Activated naive CD8-positive, alpha-beta T cell treated with anti-CD3 and anti-CD28 coated beads, Interleukin-2, amount 10 ng/mL, durations not matched to agents 7 days and 5 days (primary cell): ENCODE data around the gene RGMA. TPM values are rescaled to one million over a fixed set of nuclear protein-coding genes. Genes with fewer than 3 reads are reported as not detected.
"Not testable (repeated sequence)": the region's sequence is repeated elsewhere in the genome, so short reads cannot be mapped to it uniquely, and the experiment has no call there.

ENCODE experiments used
- ATAC-seq: fragments of 150-1000 bp; cut with Tn5 transposase; one replicate; pipeline ENCODE4 v1.10.0; 2021; ENCODE audit warnings: low read depth, moderate library complexity
- POLR2A ChIA-PET: fragments of 350-600 bp; sonication (Branson Sonifier 250); formaldehyde crosslinking; loops from one replicate; lab custom pipeline; 2021; ENCODE audit warnings: antibody characterized with exemption; lab: Charles Lee
- DNase-seq: peaks from one replicate; pipeline ENCODE4 v3.0.0; 2021
- H3K27ac Mint-ChIP-seq: one replicate; pipeline ENCODE4 v1.8.0; 2022; ENCODE audit warnings: mild to moderate bottlenecking, mixed read lengths
- H3K27me3 Mint-ChIP-seq: one replicate; pipeline ENCODE4 v1.8.0; 2022; ENCODE audit warnings: mild to moderate bottlenecking, moderate library complexity, mixed read lengths
- H3K36me3 Mint-ChIP-seq: one replicate; pipeline ENCODE4 v1.8.0; 2021; ENCODE audit warnings: mild to moderate bottlenecking, mixed read lengths
- H3K4me1 Mint-ChIP-seq: one replicate; pipeline ENCODE4 v1.8.0; 2021; ENCODE audit warnings: mixed read lengths
- H3K4me3 Mint-ChIP-seq: one replicate; pipeline ENCODE4 v1.8.0; 2022; ENCODE audit warnings: mild to moderate bottlenecking, moderate library complexity, mixed read lengths
- H3K9me3 Mint-ChIP-seq: one replicate; pipeline ENCODE4 v1.8.0; 2021; ENCODE audit warnings: mixed read lengths
- total RNA-seq, 2 experiments: library from RNA; stranded (reverse); gene quantifications; one replicate each; pipeline ENCODE4 v1.2.3, GENCODE V29; 2021

The RGMA gene
- total RNA-seq, 2 experiments from 2014 or later, result 0.30 TPM; not detected in 1

GRCh38 chr15:93070132-93070531 is 18.9 kb downstream of the RGMA start:
- H3K36me3 Mint-ChIP-seq, result no peaks in the 10 kb centered on the region
- H3K27ac Mint-ChIP-seq, result no peak overlapping the region
- peaks cover 50% of the 10 kb centered on the region for H3K27me3 Mint-ChIP-seq
- ATAC-seq, result no peak
- H3K9me3 Mint-ChIP-seq, result no peaks in the 10 kb centered on the region
- H3K4me3 Mint-ChIP-seq, result no peak overlapping the region
- H3K4me1 Mint-ChIP-seq, result peaks cover 9% of the 10 kb centered on the region
- POLR2A ChIA-PET, result no interaction called here
- DNase-seq, result no peak

- Mint-ChIP-seq H3K4me1 (peaks cover 8% of the 10 kb centered on the region), H3K4me3 (no peak overlapping the region), H3K9me3 (no peaks in the 10 kb centered on the region), H3K27ac (no peak overlapping the region), H3K27me3 (peaks cover 44% of the 10 kb centered on the region), H3K36me3 (no peaks in the 10 kb centered on the region)
- DNase-seq (no peak), ATAC-seq (no peak)
- POLR2A ChIA-PET, result no interaction called here
Observed at GRCh38 chr15:93068581-93069199, 20.3 kb downstream of the RGMA start.

GRCh38 chr15:93067649-93068085 is 21.3 kb downstream of the RGMA start:
- H3K9me3 Mint-ChIP-seq, result no peaks in the 10 kb centered on the region
- H3K4me3 Mint-ChIP-seq, result no peak overlapping the region
- H3K4me1 Mint-ChIP-seq, result peaks cover 4% of the 10 kb centered on the region
- ATAC-seq, result no peak
- no peak overlapping the region for H3K27ac Mint-ChIP-seq
- POLR2A ChIA-PET, result interaction anchor here (0.6 kb wide), 1 partner anchor 909 kb away, joined by 4 read pairs; no protein-coding TSS in a partner anchor
- peaks cover 39% of the 10 kb centered on the region for H3K27me3 Mint-ChIP-seq
- DNase-seq, result no peak
- H3K36me3 Mint-ChIP-seq, result no peaks in the 10 kb centered on the region

- DNase-seq (no peak), ATAC-seq (no peak)
- Mint-ChIP-seq H3K4me1 (peaks cover 2% of the 10 kb centered on the region), H3K27me3 (peaks cover 36% of the 10 kb centered on the region), H3K9me3 (no peaks in the 10 kb centered on the region), H3K27ac (no peak overlapping the region), H3K4me3 (no peak overlapping the region), H3K36me3 (no peaks in the 10 kb centered on the region)
- POLR2A ChIA-PET, result interaction anchor here (0.6 kb wide), 1 partner anchor 908 kb away, joined by 4 read pairs; no protein-coding TSS in a partner anchor
Observed at GRCh38 chr15:93066834-93067648, 22.0 kb downstream of the RGMA start.

- peaks cover 28% of the 10 kb centered on the region for H3K27me3 Mint-ChIP-seq
Observed at GRCh38 chr15:93066224-93066681, 22.8 kb downstream of the RGMA start.

GRCh38 chr15:93065641-93066045 is 23.4 kb downstream of the RGMA start:
- Mint-ChIP-seq H3K36me3 (no peaks in the 10 kb centered on the region), H3K27ac (no peak overlapping the region), H3K4me3 (no peak overlapping the region), H3K4me1 (no peaks in the 10 kb centered on the region), H3K27me3 (peaks cover 22% of the 10 kb centered on the region), H3K9me3 (no peaks in the 10 kb centered on the region)
- DNase-seq, result no peak
- POLR2A ChIA-PET, result no interaction called here
- ATAC-seq, result no peak

More at GRCh38 chr15:93066224-93066681, 22.8 kb downstream of the RGMA start:
- H3K4me3 Mint-ChIP-seq, result no peak overlapping the region
- no peaks in the 10 kb centered on the region for H3K4me1 Mint-ChIP-seq
- no peak for ATAC-seq
- no peak overlapping the region for H3K27ac Mint-ChIP-seq
- no peak for DNase-seq
- H3K36me3 Mint-ChIP-seq, result no peaks in the 10 kb centered on the region
- no peaks in the 10 kb centered on the region for H3K9me3 Mint-ChIP-seq
- POLR2A ChIA-PET, result no interaction called here

GRCh38 chr15:93063796-93064690 is 25.0 kb downstream of the RGMA start:
- H3K4me3 Mint-ChIP-seq, result no peak overlapping the region
- DNase-seq (no peak), ATAC-seq (no peak)
- H3K27me3 Mint-ChIP-seq, result peaks cover 17% of the 10 kb centered on the region
- H3K27ac Mint-ChIP-seq, result no peak overlapping the region
- POLR2A ChIA-PET, result no interaction called here
- no peaks in the 10 kb centered on the region for H3K4me1 Mint-ChIP-seq
- no peaks in the 10 kb centered on the region for H3K36me3 Mint-ChIP-seq
- H3K9me3 Mint-ChIP-seq, result no peaks in the 10 kb centered on the region

- Mint-ChIP-seq H3K9me3 (no peaks in the 10 kb centered on the region), H3K4me1 (no peaks in the 10 kb centered on the region), H3K27ac (no peak overlapping the region), H3K4me3 (no peak overlapping the region), H3K27me3 (peaks cover 17% of the 10 kb centered on the region), H3K36me3 (no peaks in the 10 kb centered on the region)
- POLR2A ChIA-PET, result no interaction called here
- DNase-seq (no peak), ATAC-seq (no peak)
Observed at GRCh38 chr15:93063262-93063671, 25.7 kb downstream of the RGMA start.

GRCh38 chr15:93062628-93063261 is 26.3 kb downstream of the RGMA start:
- H3K9me3 Mint-ChIP-seq, H3K36me3 Mint-ChIP-seq, H3K4me3 Mint-ChIP-seq, ATAC-seq, DNase-seq, H3K27ac Mint-ChIP-seq, POLR2A ChIA-PET, H3K4me1 Mint-ChIP-seq: not testable (repeated sequence)
- H3K27me3 Mint-ChIP-seq, result peaks cover 17% of the 10 kb centered on the region

GRCh38 chr15:93060336-93061248 is 28.4 kb downstream of the RGMA start:
- POLR2A ChIA-PET, result no interaction called here
- no peaks in the 10 kb centered on the region for H3K4me1 Mint-ChIP-seq
- H3K27ac Mint-ChIP-seq, result no peak overlapping the region
- H3K27me3 Mint-ChIP-seq, result peaks cover 13% of the 10 kb centered on the region
- DNase-seq (no peak), ATAC-seq (no peak)
- H3K9me3 Mint-ChIP-seq, result no peaks in the 10 kb centered on the region
- H3K4me3 Mint-ChIP-seq, result no peak overlapping the region
- no peaks in the 10 kb centered on the region for H3K36me3 Mint-ChIP-seq

GRCh38 chr15:93059442-93059841 is 29.6 kb downstream of the RGMA start:
- POLR2A ChIA-PET, result no interaction called here
- no peak for DNase-seq
- H3K27me3 Mint-ChIP-seq, result peaks cover 11% of the 10 kb centered on the region
- H3K27ac Mint-ChIP-seq, result no peak overlapping the region
- no peak for ATAC-seq
- no peak overlapping the region for H3K4me3 Mint-ChIP-seq
- H3K9me3 Mint-ChIP-seq, result no peaks in the 10 kb centered on the region
- H3K36me3 Mint-ChIP-seq, result no peaks in the 10 kb centered on the region
- H3K4me1 Mint-ChIP-seq, result no peaks in the 10 kb centered on the region

GRCh38 chr15:93058904-93059427 is 30.0 kb downstream of the RGMA start:
- no peak for ATAC-seq
- H3K4me1 Mint-ChIP-seq, result no peaks in the 10 kb centered on the region
- H3K27ac Mint-ChIP-seq, result no peak overlapping the region
- DNase-seq, result no peak
- H3K4me3 Mint-ChIP-seq, result no peak overlapping the region
- H3K9me3 Mint-ChIP-seq, result no peaks in the 10 kb centered on the region
- H3K27me3 Mint-ChIP-seq, result peaks cover 6% of the 10 kb centered on the region
- POLR2A ChIA-PET, result no interaction called here
- H3K36me3 Mint-ChIP-seq, result no peaks in the 10 kb centered on the region
